Activated naive CD4-positive, alpha-beta T cell treated with anti-CD3 and anti-CD28 coated beads, Interleukin-2, amount 50 U/mL, for 16 hours (primary cell): ENCODE results near the gene MAP2K2.

Experiments used
- DNase-seq: peaks from one replicate; pipeline ENCODE4 v3.0.0-alpha.2; 2020

MAP2K2 gene

DNA sequence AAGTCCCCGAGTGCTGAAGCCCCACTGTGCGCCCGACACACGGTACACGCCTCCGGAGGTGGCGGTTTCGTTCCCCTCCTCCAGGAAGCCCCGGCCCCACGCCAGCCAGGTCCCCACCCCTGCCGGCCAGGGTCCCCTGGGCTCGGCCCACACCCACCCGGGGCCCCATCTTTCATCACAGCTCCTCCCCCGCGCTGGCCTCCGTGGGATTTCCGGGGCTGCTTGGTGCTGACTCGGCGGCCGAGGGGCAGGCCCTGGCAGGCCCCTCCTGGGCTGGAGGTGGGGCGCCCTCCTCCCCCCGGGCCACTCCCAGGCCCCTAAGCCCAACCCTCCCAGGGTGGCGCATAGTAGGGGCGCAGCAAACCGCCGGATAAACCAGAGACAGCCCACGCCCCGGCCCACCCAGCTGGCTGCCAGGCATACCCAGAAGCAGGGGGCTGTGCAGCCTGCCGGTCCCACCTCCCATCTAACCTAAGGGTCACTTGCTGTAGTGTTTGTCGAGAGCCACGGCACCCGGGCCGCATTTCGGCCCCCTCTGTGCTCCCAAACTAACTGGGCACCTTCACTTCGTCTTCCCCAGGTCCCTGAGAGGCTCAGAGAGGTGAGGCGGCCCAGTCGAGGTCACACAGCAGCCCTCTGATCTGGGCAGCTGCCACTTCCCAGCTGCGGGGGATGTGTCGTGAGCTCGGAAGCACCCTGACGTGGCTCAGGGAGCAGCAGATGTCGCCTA, 63.9 kb downstream of the MAP2K2 start:
- no peak for DNase-seq

GRCh38 chr19:4059453-4059871, 64.5 kb downstream of the MAP2K2 start:
- no peak for DNase-seq

GRCh38 chr19:4058693-4059452, 65.0 kb downstream of the MAP2K2 start:
- DNase-seq: no peak

DNA sequence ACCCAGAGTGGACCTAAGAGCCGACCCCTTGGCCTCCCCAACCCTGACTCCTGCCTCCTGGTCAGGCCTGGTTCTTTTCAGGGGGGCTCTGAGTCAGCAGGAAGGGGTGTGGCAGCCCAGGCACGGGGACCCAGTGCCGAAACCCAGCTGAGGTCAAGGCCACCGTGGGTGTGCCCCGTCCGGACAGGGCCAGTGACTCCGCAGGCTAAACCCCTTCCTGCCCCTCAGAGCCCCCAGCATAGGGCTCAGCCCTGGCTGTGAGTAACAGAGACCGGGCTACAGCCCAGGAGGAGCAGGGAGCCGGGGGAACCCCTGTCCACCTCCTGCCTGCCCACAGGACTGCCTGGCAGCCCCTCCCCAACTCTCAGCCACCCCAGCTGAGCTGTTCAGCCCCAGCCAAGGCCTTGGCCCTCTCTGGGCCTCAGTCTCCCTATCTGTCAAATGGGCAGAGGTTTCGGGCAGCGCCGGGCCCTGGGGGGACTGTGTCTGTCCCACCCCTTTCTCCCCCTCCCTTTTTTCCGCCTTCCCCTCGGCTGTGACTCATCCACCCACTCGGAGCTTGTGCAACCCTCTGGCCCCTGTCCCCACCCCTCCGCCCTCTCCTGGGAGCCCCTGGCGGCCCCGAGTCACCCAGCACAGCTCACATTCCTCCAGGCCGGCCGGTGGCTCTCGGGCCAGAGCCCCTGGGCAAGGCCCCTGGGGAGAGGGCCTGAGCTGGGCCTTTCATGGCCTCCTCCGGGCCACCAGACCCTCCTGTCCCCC, 65.8 kb downstream of the MAP2K2 start:
- peak; percentile 50 for DNase-seq

- DNase-seq: no peak
Measured at GRCh38 chr19:4055209-4055552, 68.7 kb downstream of the MAP2K2 start.

DNA sequence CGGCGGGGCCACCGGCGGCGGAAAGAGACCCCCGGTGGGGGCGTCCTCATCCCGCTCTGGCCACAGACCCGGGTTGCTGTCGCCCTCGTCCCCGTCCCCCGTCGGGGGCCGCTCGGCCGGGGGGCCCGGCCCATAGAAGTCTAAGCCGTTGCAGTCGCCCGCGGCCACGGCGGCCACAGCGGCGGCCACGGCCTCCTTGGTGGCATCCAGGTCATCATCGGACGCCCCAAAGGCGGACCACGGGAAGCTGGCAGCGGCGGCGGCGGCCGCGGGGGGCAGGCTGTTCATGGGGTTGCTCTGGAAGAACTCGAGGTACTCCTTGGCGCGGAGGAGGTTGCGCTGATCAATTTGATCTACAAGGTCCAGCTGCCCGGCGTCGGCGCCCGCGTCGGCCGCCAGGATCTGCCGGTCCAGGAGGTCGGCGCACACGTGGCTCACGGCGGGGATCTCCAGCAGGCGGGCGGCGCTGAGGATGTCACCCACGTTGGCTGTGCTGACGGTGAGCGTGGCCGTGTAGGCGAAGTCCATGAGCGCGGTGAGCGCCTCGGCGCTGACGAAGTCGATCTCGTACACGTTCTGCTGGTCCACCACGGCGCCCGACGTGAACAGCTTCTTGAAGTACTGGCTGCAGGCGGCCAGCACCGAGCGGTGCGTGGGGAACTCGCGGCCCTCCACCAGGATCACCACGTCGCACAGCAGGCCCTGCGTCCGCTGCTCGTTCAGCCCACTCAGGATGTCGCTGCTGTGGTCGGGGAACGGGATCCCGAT, 69.3 kb downstream of the MAP2K2 start:
- no peak for DNase-seq

GRCh38 chr19:4053423-4054324, 70.2 kb downstream of the MAP2K2 start:
- no peak for DNase-seq

- no peak for DNase-seq
Measured at GRCh38 chr19:4052993-4053422, 70.9 kb downstream of the MAP2K2 start.

GRCh38 chr19:4052114-4052992, 71.6 kb downstream of the MAP2K2 start:
- DNase-seq: no peak

DNA sequence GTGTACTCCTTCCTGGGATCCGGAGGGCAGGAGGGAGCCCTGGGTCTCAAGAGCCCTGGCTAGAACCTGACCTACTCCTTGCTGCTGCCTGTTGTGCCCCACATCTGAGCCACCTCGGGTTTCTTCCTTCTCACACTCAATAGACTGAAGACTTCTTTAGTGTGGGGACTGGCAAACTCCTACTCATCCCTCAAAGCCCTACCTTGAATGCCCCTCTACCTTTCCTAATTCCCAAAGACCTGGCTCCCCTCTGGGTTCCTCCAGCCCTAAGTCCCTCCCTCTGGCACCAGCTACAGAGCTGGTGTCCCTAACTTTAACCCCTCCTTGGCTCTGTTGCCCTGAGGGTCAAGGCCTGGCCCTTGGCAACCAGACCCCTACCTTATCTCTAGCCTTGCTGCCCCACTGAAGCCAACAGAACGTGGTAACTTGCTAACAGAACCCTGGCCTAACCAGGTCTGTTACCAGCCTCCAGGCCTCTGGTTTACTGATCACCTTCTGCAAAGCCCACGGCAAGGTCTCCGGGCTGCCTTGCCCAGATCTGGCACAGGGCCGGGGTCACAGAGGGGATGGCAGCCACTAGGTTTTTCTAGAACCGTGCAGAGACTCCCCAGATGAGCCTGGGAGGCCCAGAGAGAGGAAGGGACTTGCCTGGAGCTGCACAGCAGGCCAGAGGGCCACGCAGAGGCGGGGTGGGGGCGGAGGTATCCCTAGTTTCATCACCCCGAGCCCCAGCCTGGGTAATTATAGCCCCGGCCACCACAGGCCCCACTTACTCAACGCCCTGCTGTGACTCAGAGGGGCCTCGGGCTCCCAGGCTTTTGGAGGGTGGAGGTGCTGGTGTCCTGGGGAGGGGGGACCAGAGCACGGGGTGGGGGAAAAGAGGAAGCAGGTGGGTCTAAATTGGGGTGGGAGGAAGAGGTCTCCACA, 72.5 kb downstream of the MAP2K2 start:
- DNase-seq: no peak

GRCh38 chr19:4049432-4049831, 74.5 kb downstream of the MAP2K2 start:
- no peak for DNase-seq

GRCh38 chr19:4046946-4047683, 76.8 kb downstream of the MAP2K2 start:
- DNase-seq: no peak

DNA sequence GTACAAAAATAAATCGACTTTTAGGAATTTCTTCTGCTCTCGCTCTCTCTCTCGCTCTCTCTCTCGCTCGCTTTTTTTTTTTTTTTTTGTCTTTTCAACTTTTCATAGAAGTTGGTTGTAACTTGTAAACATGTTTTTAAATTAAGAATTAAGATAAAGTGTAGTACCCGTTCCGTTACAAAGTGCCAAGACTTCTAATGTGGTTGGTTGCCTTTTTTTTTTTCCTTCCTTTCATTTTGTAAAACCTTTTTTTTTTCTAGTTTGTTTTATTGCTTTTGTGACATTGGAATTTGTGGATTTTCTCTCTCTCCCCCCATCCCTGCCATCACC, 77.6 kb downstream of the MAP2K2 start:
- no peak for DNase-seq

GRCh38 chr19:4045597-4046361, 78.1 kb downstream of the MAP2K2 start:
- no peak for DNase-seq

DNA sequence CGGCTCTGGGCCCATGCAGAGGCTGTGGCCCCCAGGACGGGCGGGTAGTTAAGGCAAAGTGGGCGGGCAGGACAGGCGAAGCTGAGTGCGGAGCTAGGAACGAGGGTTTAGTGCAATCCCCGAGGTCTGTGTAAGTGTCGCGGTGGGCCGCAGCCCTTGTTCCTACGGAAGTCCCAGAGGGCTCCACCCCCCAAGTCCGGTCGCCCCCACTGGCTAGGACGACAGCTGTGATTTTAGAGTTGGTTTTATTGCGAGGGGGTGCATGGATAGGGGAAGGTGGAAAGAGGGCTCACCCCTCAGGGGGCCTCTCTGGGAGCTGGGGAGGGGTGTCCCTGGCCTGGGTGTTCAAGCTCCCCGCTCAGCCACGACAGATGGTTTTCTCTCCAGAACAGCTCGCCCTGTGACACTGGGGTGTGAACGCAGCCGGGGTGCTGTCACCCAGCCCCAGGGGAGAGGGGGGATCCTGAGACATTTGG, 78.9 kb downstream of the MAP2K2 start:
- no peak for DNase-seq

GRCh38 chr19:4043966-4044715, 79.8 kb downstream of the MAP2K2 start:
- no peak for DNase-seq

- no peak for DNase-seq
Measured at GRCh38 chr19:4043401-4043800, 80.5 kb downstream of the MAP2K2 start.
